Measurements from ENCODE around the gene PRDX3.

PRDX3 gene

GRCh38 chr10:119119400-119119799, 59.2 kb downstream of the PRDX3 start:
- no peak for FAIRE-seq

GRCh38 chr10:119118231-119118630, 60.4 kb downstream of the PRDX3 start:
- no peak for FAIRE-seq
